K562 (cell line): Measurements from ENCODE around the gene CHRNA10. TPM values are rescaled to one million over a fixed set of nuclear protein-coding genes. Genes with fewer than 3 reads are reported as not detected.

Experiments
- ATAC-seq: fragments of 200-7000 bp; cut with Tn5 transposase; 3 replicates; pipeline ENCODE4 v1.9.1; 2020; ENCODE audit warnings: moderate library complexity
- BruUV-seq: library from RNA; stranded (reverse); fragments of 400-500 nt; replicated peaks from 2 replicates; lab custom pipeline; 2021; lab: Mats Ljungman, UMichigan
- CTCF ChIA-PET: fragments of 300-600 bp; formaldehyde crosslinking; extraction: SDS; loops from one replicate; lab custom pipeline; 2021; ENCODE audit warnings: low intra/inter-chr PET ratio; lab: Yijun Ruan, JAX
- POLR2A ChIA-PET: fragments of 300-600, 350-650 bp; sonication (Branson Sonifier 250); formaldehyde crosslinking; extraction: SDS; loops from one replicate; lab custom pipeline; 2021; ENCODE audit warnings: antibody characterized with exemption, inconsistent platforms; lab: Yijun Ruan, JAX
- DNase-seq, 4 experiments: peaks; one replicate each; pipeline versions ENCODE4 v3.0.0 to v3.0.0-alpha.2; 2011 to 2018; ENCODE audit warnings: low spot score in 3 of 4, mixed read lengths in 3 of 4; ENCODE audit errors: extremely low read depth in 1 of 4
- FAIRE-seq: peaks from 2 replicates; lab custom pipeline; 2011; peaks lifted over from hg19 to GRCh38; lab: Jason Lieb, UNC
- H2AFZ ChIP-seq: 2 replicates; pipeline ENCODE4 v1.6.0; 2011; ENCODE audit warnings: low read depth, low read length, control low read depth, inconsistent platforms
- H3K27ac ChIP-seq: fragments of 200-600 bp; 3 replicates; pipeline ENCODE4 v1.8.0; 2011; ENCODE audit warnings: low read depth, mild to moderate bottlenecking, control low read depth, inconsistent platforms, low read length, moderate library complexity, mixed read lengths; ENCODE audit errors: extremely low read depth
- H3K27me3 ChIP-seq, 2 experiments: fragments of 300-600 bp in 1 of 2; 2 replicates in 1 of 2; 3 replicates in 1 of 2; pipeline versions ENCODE4 v1.6.0 to v1.8.0; 2011; ENCODE audit warnings: inconsistent platforms in 2 of 2, low read length in 2 of 2, mild to moderate bottlenecking in 1 of 2, mixed read lengths in 1 of 2, moderate library complexity in 1 of 2; ENCODE audit not compliant: control insufficient read depth in 2 of 2, insufficient read depth in 2 of 2
- H3K36me3 ChIP-seq: fragments of 300-600 bp; 3 replicates; pipeline ENCODE4 v1.8.0; 2011; ENCODE audit warnings: mild to moderate bottlenecking, low read length, inconsistent platforms; ENCODE audit not compliant: control insufficient read depth, insufficient read depth
- H3K4me1 ChIP-seq, 2 experiments: fragments of 200-600 bp in 1 of 2; replicated peaks in 1 of 2; 2 replicates in 1 of 2; 3 replicates in 1 of 2; pipeline versions ENCODE4 v1.5.1 to v1.8.0; 2011; ENCODE audit warnings: inconsistent platforms in 2 of 2, low read length in 2 of 2, mild to moderate bottlenecking in 1 of 2, mixed read lengths in 1 of 2, moderate library complexity in 1 of 2; ENCODE audit not compliant: control insufficient read depth in 2 of 2, insufficient read depth in 2 of 2
- H3K4me2 ChIP-seq: 2 replicates; pipeline ENCODE4 v1.6.1; 2011; ENCODE audit warnings: low read length, control low read depth, inconsistent platforms, mixed read lengths; ENCODE audit not compliant: insufficient read depth
- H3K4me3 ChIP-seq: fragments of 200-600 bp; sonication (generic), shearing (Covaris generic); 2 replicates; pipeline ENCODE4 v1.5.1; 2016; ENCODE audit warnings: control low read depth, inconsistent platforms
- H3K79me2 ChIP-seq: fragments of 200-600 bp; 3 replicates; pipeline ENCODE4 v1.8.0; 2011; ENCODE audit warnings: low read length, inconsistent platforms; ENCODE audit not compliant: control insufficient read depth, insufficient read depth
- H3K9ac ChIP-seq, 2 experiments: 2 replicates each; pipeline versions ENCODE4 v1.6.0 to v1.6.1; 2011; ENCODE audit warnings: low read depth in 2 of 2, low read length in 2 of 2, control low read depth in 1 of 2, inconsistent platforms in 1 of 2, mild to moderate bottlenecking in 1 of 2, mixed read lengths in 1 of 2; ENCODE audit not compliant: insufficient read depth in 1 of 2
- H3K9me1 ChIP-seq: one replicate; pipeline ENCODE4 v1.6.0; 2011; ENCODE audit warnings: inconsistent platforms, mild to moderate bottlenecking, low read length, moderate library complexity; ENCODE audit not compliant: control insufficient read depth, insufficient read depth
- H3K9me3 ChIP-seq: replicated peaks from 2 replicates; pipeline ENCODE4 v1.5.1; 2011; ENCODE audit warnings: low read depth, low read length, inconsistent platforms; ENCODE audit not compliant: control insufficient read depth, insufficient read depth
- H4K20me1 ChIP-seq: replicated peaks from 2 replicates; pipeline ENCODE4 v1.6.1; 2011; ENCODE audit warnings: low read length, inconsistent platforms, mixed read lengths; ENCODE audit not compliant: control insufficient read depth, insufficient read depth
- CBFA2T3 ChIP-seq: fragments of 450-650 bp; IDR thresholded peaks from 2 replicates; pipeline ENCODE4 v1.6.1; 2017
- CHD4 ChIP-seq: fragments of 200-600 bp; sonication (generic); IDR thresholded peaks from 3 replicates; pipeline ENCODE4 v1.6.1; 2012; ENCODE audit warnings: low read depth, mild to moderate bottlenecking, mixed read lengths, low read length, inconsistent platforms; ENCODE audit not compliant: insufficient read depth, insufficient replicate concordance, poor library complexity, severe bottlenecking
- E2F6 ChIP-seq, 2 experiments: IDR thresholded peaks; 2 replicates each; pipeline ENCODE4 v1.6.1; 2011; ENCODE audit warnings: borderline replicate concordance in 1 of 2, control low read depth in 1 of 2, low read depth in 1 of 2, low read length in 1 of 2, mild to moderate bottlenecking in 1 of 2, mixed read lengths in 1 of 2, moderate library complexity in 1 of 2; ENCODE audit not compliant: insufficient read depth in 1 of 2, insufficient read length in 1 of 2, poor library complexity in 1 of 2, severe bottlenecking in 1 of 2; ENCODE audit errors: extremely low read depth in 1 of 2
- ELF2 ChIP-seq: fragments of 250-450 bp; sonication (Bioruptor Pico); IDR thresholded peaks from 2 replicates; pipeline ENCODE4 v1.5.0; 2021; ENCODE audit warnings: mild to moderate bottlenecking
- GTF2A2 ChIP-seq: IDR thresholded peaks from 2 replicates; pipeline ENCODE4 v1.6.1; 2016; ENCODE audit warnings: mild to moderate bottlenecking, missing genetic modification characterization, missing compliant biosample characterization
- KAT2B ChIP-seq: IDR thresholded peaks from one replicate; pipeline ENCODE4 v1.6.1; 2012; ENCODE audit warnings: low read depth, mild to moderate bottlenecking, control low read depth, inconsistent platforms, low read length, moderate library complexity
- MIER1 ChIP-seq: fragments of 450-650 bp; IDR thresholded peaks from 2 replicates; pipeline ENCODE4 v1.6.1; 2016; ENCODE audit warnings: antibody characterized with exemption, mild to moderate bottlenecking, low read depth
- RB1 ChIP-seq: fragments of 450-650 bp; IDR thresholded peaks from 2 replicates; pipeline ENCODE4 v1.6.1; 2017; ENCODE audit warnings: low read depth, mild to moderate bottlenecking
- SAP30 ChIP-seq: fragments of 200-600 bp; sonication (generic); IDR thresholded peaks from 2 replicates; pipeline ENCODE4 v1.6.1; 2012; ENCODE audit warnings: borderline replicate concordance, low read depth, mild to moderate bottlenecking, moderate library complexity, low read length, control low read depth, inconsistent platforms; ENCODE audit not compliant: insufficient read depth, poor library complexity, severe bottlenecking
- SMAD1 ChIP-seq: fragments of 150-350 bp; IDR thresholded peaks from 2 replicates; pipeline ENCODE4 v1.6.1; 2014; ENCODE audit warnings: low read length, low read depth; ENCODE audit not compliant: partially characterized antibody
- ZNF274 ChIP-seq: IDR thresholded peaks from 2 replicates; pipeline ENCODE4 v1.6.1; 2011; ENCODE audit warnings: low read depth, mild to moderate bottlenecking, low read length, moderate library complexity, borderline replicate concordance
- ZNF717 ChIP-seq: fragments of 250-450 bp; sonication (Bioruptor Pico); IDR thresholded peaks from 2 replicates; pipeline ENCODE4 v1.5.0; 2021
- ZNF79 ChIP-seq: fragments of 250-450 bp; sonication (Bioruptor Pico); IDR thresholded peaks from 2 replicates; pipeline ENCODE4 v1.4.0; 2020; ENCODE audit warnings: low read depth, mild to moderate bottlenecking, moderate library complexity
- WGBS: fragments of 100-300 bp; shearing (Covaris generic); methylation state at CpG from one replicate; pipeline ENCODE4 v1.1.6; 2016; ENCODE audit warnings: low coverage, mixed read lengths; ENCODE audit not compliant: insufficient coverage; ENCODE audit errors: missing lambda C conversion rate; 5-methylcytosine and 5-hydroxymethylcytosine counted together
- in situ Hi-C: fragments of 300-500 bp; cut with MboI; formaldehyde crosslinking; loops from 4 replicates; pipeline ENCODE4 v1.15.0; 2018; ENCODE audit warnings: inconsistent platforms, mixed read lengths
- intact Hi-C: fragments of 100-400 bp; cut with micrococcal nuclease; formaldehyde crosslinking; loops from 2 replicates; pipeline ENCODE4 v1.14.2; 2022
- polyA plus RNA-seq, 8 experiments: library from polyadenylated mRNA; depleted of rRNA in 4 of 8; stranded (reverse) in 5 of 8; unstranded in 3 of 8; fragments of >200 nt; fragmentation: Nextera tagmentation in 2 of 8; fragmentation: Illumina TruSeq in 1 of 8; extraction: Ambion mirVana in 2 of 8; extraction: Trizol in 1 of 8; gene quantifications; 2 replicates each; pipeline versions ENCODE4 v1.2.1 to v1.2.3, GENCODE V29; 2011 to 2014; ENCODE audit warnings: inconsistent platforms in 1 of 8, missing spikeins in 1 of 8
- total RNA-seq, 7 experiments: library from RNA; depleted of rRNA in 6 of 7; stranded (reverse); fragments of >200 nt in 6 of 7; fragmentation: Illumina TruSeq in 2 of 7; extraction: Trizol in 2 of 7; gene quantifications; 2 replicates each; pipeline versions ENCODE4 v1.2.1 to v1.2.3, GENCODE V29; 2011 to 2021; ENCODE audit warnings: low replicate concordance in 1 of 7
- TF ChIP-seq, protein P1 (sequence below): fragments of 250-450 bp; sonication (Bioruptor Pico); IDR thresholded peaks from 2 replicates; pipeline ENCODE4 v1.5.0; 2021; ENCODE audit warnings: mild to moderate bottlenecking, moderate library complexity
- TF ChIP-seq, protein P2 (sequence below): fragments of 250-450 bp; sonication (Bioruptor Pico); IDR thresholded peaks from 2 replicates; pipeline ENCODE4 v1.5.0; 2020; ENCODE audit warnings: mild to moderate bottlenecking

The CHRNA10 gene
- total and polyA plus RNA-seq, 9 of the 15 experiments (the other 6 are each of a cell fraction or from before 2014, with no cell fraction given) = 0.35 to 1.9 (median 0.81) TPM

DNA sequence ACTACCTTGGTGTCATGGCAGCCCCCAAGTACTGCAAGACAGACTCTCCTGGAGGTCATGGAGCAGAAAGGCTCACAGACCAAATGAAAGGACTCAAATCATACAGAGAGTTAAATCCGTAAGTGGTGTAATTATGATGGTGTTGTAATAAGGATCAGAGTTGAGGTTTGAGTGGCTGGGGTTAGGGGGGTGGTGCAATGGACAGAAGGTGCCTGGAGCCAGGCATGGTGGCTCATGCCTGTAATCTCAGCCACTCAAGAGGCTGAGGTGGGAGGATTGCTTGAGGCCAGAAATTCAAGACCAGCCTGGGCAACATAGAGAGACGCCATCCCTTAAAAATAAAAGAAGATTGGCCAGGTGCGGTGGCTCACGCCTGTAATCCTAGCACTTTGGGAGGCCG, 48.1 kb downstream of the CHRNA10 start (continued):
- TF ChIP-seq, protein P1, sequence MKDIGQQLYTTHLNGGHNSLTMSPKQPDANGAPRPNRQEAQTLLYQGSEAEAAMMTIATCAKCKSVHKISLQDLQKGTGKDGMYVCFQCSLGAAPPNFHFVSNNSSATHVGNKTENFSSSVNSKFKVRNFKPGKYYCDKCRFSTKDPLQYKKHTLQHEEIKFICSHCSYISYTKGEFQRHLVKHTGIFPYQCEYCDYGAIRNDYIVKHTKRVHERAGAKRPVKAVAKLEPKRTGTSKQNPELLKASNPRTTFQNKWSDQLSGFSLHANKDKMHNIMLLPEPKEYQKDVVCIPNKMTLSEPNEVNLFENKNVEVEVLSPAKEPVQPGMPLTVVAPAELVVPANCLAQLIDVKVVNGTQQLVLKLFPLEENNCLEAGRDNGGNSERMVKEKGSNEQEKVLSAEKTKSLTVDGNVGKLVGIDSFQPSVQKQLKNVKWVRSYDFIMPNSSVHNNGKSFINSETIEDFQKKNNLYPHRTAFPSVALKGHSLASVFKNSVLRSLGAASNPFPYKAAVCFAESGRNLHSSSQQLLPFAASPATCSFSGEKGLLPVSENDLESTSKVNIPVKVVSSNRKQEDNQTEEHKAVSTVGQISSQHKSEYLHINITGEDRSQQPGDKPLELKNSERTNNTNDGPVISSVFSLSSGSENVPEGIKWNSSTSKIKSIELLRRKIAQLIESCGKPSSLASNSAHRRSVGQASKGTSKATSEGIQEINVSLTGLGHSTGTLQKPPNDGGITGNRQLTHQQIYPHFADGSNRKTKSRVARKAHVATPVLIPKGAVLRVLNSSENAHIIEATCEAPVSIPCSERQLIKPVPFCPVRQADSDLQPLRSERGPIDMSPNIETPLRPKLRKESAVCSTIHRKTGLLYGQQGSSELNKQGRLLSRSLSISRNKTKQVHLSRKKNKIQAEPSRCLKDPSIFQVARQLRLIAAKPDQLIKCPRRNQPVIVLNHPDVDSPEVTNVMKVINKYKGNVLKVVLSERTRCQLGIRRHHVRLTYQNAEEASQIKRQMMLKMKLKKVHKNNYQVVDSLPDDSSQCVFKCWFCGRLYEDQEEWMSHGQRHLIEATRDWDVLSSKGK (CRISPR knock-in tag) = no peak
- TF ChIP-seq GTF2A2 (tag) (no peak), ZNF274 (no peak), KAT2B (no peak), CBFA2T3 (no peak)
- TF ChIP-seq, protein P2, sequence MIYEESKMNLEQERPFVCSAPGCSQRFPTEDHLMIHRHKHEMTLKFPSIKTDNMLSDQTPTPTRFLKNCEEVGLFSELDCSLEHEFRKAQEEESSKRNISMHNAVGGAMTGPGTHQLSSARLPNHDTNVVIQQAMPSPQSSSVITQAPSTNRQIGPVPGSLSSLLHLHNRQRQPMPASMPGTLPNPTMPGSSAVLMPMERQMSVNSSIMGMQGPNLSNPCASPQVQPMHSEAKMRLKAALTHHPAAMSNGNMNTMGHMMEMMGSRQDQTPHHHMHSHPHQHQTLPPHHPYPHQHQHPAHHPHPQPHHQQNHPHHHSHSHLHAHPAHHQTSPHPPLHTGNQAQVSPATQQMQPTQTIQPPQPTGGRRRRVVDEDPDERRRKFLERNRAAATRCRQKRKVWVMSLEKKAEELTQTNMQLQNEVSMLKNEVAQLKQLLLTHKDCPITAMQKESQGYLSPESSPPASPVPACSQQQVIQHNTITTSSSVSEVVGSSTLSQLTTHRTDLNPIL = no peak

DNA sequence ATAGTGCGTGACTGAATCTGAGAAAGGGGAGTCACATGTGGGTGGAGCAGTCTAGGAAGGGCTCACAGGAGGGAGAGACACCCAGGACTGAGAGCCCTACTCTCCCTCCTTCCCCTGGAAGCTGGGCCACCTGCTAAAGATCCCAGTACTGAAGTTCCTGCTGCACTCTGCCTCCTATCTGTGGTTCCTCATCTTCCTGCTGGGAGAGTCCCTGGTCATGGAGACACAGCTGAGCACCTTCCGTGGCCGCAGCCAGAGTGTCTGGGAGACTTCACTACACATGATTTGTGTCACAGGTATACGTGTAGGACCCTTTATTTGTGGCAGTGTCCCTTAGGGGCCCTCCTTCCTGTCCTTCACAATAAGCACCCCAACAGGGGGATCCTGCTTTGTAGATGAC, 48.7 kb downstream of the CHRNA10 start:
- no peaks in the 10 kb centered on the region for H3K9me3 ChIP-seq
- intact Hi-C loops = no loop called here
- H3K4me2 ChIP-seq = no peak overlapping the region
- H3K4me3 ChIP-seq = no peak overlapping the region
- H3K9ac ChIP-seq = no peak overlapping the region; a peak in 1 of 4 replicates
- H3K4me1 ChIP-seq = peaks cover 0 to 5% of the 10 kb centered on the region in 2 experiments; a peak in 2 of 5 replicates
- no peak overlapping the region for H2AFZ ChIP-seq
- ChIA-PET CTCF (no interaction called here), POLR2A (interaction anchor here (0.6 kb wide), 1 partner anchor 24 kb away, joined by 4 read pairs; no protein-coding TSS in a partner anchor)
- no peaks in the 10 kb centered on the region for H3K36me3 ChIP-seq
- H4K20me1 ChIP-seq = no peaks in the 10 kb centered on the region
- ATAC-seq = no peak
- no peak for FAIRE-seq
- no peaks in the 10 kb centered on the region for H3K79me2 ChIP-seq
- H3K27me3 ChIP-seq = peaks cover 0 to 5% of the 10 kb centered on the region in 2 experiments; a peak in 1 of 5 replicates
- no peaks in the 10 kb centered on the region for H3K9me1 ChIP-seq
- no peak overlapping the region for H3K27ac ChIP-seq
- in situ Hi-C loops = no loop called here
- WGBS = 6% methylated on average over 4 of the region's 4 CpGs
- BruUV-seq = no TSS peak
- no peak for DNase-seq
- no peak for TF ChIP-seq ZNF79 (CRISPR knock-in tag)
- TF ChIP-seq SMAD1 = no peak
- no peak for TF ChIP-seq ZNF717 (CRISPR knock-in tag)
- TF ChIP-seq E2F6 (IDR thresholded peaks at IDR 0.05; ENCODE audit: borderline replicate concordance in 1 of 2, extremely low read depth in 1 of 2, insufficient read depth in 1 of 2, insufficient read length in 1 of 2, low read depth in 1 of 2, low read length in 1 of 2, poor library complexity in 1 of 2, severe bottlenecking in 1 of 2) = no peak
- TF ChIP-seq MIER1 = no peak
- TF ChIP-seq ELF2 (CRISPR knock-in tag) = no peak
- no peak for TF ChIP-seq SAP30
- no peak for TF ChIP-seq CHD4
- no peak for TF ChIP-seq RB1
